IPS-20b (cell line): ENCODE results near the gene NEDD4.
"Not testable (repeated sequence)": the region's sequence is repeated elsewhere in the genome, so short reads cannot be mapped to it uniquely, and the experiment has no call there.

Experiments used
- H3K27ac ChIP-seq: one replicate; pipeline ENCODE4 v1.5.1; 2013; ENCODE audit warnings: low read length
- H3K27me3 ChIP-seq: 2 replicates; pipeline ENCODE4 v1.6.1; 2013; ENCODE audit warnings: mild to moderate bottlenecking, low read length, inconsistent platforms; ENCODE audit not compliant: insufficient read depth
- H3K36me3 ChIP-seq: 2 replicates; pipeline ENCODE4 v1.6.1; 2013; ENCODE audit warnings: low read depth, mild to moderate bottlenecking, inconsistent platforms, low read length, moderate library complexity; ENCODE audit not compliant: insufficient read depth
- H3K4me1 ChIP-seq: 2 replicates; pipeline ENCODE4 v1.6.1; 2013; ENCODE audit warnings: mild to moderate bottlenecking, control low read depth, inconsistent platforms, low read length, moderate library complexity; ENCODE audit not compliant: insufficient read depth
- H3K4me3 ChIP-seq: 2 replicates; pipeline ENCODE4 v1.5.1; 2013; ENCODE audit warnings: mild to moderate bottlenecking, low read length, inconsistent platforms
- H3K9ac ChIP-seq: 2 replicates; pipeline ENCODE4 v1.6.1; 2013; ENCODE audit warnings: low read depth, mild to moderate bottlenecking, inconsistent platforms, low read length, moderate library complexity
- H3K9me3 ChIP-seq: 2 replicates; pipeline ENCODE4 v1.6.1; 2013; ENCODE audit warnings: mild to moderate bottlenecking, low read depth, low read length, inconsistent platforms; ENCODE audit not compliant: insufficient read depth

The NEDD4 gene

DNA sequence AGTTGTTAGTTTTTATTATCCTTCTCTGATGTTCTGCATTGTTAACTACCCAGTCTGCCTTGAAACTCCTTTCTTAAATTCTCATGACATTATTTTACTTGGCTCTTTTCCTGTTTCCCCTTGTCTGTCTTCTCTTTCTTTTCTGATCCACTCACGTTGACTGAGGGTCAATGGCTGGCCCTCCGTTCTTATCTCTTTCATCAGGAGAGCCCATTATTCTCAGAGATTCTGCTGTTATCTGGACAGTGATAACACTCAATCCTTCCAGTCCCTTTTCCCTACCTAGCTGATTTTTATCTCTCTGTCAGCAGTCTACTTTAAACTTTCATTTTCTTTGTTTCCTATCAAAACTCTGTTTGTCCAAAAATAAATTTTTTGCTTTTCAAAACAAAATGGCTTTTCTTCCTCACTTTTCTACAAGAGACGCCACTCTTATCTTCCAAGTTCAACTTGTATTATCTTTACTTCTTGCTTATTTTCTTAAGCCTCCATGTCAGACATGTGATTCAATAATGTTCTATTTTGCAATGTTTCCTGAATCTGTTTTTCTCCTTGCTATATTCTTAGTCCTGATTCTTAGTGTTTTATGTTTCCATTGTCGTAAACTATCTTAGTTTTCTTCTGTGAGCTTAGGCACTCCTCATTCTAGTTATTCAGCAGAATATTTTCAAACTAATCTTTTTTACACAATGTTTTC, 120.2 kb downstream of the NEDD4 start:
- no peaks in the 10 kb centered on the region for H3K4me1 ChIP-seq
- H3K9ac ChIP-seq = no peak overlapping the region
- H3K27ac ChIP-seq = no peak overlapping the region

DNA sequence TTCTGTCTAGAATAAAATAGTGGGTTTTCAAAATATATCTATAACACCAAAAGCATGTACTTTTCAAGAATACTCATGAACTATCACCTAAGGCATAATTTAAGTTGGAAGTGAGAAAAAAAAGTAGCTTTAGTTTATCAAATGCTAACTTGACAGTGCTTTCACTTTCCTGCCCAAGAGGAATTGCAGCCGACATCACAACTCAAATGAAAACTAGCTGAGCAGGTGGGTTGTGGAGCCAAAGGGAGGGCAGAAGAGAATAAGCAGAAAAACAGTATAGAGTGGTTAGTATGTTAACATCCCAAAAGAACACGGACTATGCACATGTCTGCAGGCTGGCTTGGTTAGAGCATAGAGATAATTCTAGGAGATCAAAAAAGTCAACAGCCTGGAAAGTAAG, 120.9 kb downstream of the NEDD4 start:
- Histone ChIP-seq H3K4me1 (no peaks in the 10 kb centered on the region), H3K27ac (no peak overlapping the region), H3K27me3 (no peaks in the 10 kb centered on the region)

More for the DNA sequence above, 120.2 kb downstream of the NEDD4 start:
- Histone ChIP-seq H3K36me3 (no peaks in the 10 kb centered on the region), H3K4me3 (no peak overlapping the region), H3K9me3 (no peaks in the 10 kb centered on the region), H3K27me3 (no peaks in the 10 kb centered on the region)

DNA sequence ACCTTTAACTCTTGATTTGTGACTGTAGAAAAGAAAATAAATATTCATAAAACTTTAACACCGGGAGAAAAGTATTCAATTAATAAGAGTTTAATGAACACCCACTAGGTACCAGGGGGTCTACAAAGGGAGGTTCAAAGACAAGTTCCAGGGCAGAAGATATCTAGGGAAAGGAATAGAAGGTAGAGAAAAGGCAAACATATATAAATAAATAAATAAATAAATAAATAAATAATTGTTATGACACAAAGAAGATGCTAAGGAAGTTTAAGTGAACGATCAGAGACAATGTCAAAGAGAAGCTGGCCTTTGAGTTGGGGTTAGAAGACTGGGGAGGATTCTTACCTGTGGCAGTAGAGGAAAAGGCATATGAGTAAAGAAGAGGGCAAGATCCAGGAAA, 123.8 kb downstream of the NEDD4 start:
- no peaks in the 10 kb centered on the region for H3K9me3 ChIP-seq
- H3K36me3 ChIP-seq = no peaks in the 10 kb centered on the region
- H3K27ac ChIP-seq = no peak overlapping the region
- H3K4me1 ChIP-seq = no peaks in the 10 kb centered on the region
- no peak overlapping the region for H3K4me3 ChIP-seq
- no peaks in the 10 kb centered on the region for H3K27me3 ChIP-seq
- no peak overlapping the region for H3K9ac ChIP-seq

More for the DNA sequence above, 120.9 kb downstream of the NEDD4 start:
- Histone ChIP-seq H3K4me3 (no peak overlapping the region), H3K9me3 (no peaks in the 10 kb centered on the region), H3K36me3 (no peaks in the 10 kb centered on the region), H3K9ac (no peak overlapping the region)

DNA sequence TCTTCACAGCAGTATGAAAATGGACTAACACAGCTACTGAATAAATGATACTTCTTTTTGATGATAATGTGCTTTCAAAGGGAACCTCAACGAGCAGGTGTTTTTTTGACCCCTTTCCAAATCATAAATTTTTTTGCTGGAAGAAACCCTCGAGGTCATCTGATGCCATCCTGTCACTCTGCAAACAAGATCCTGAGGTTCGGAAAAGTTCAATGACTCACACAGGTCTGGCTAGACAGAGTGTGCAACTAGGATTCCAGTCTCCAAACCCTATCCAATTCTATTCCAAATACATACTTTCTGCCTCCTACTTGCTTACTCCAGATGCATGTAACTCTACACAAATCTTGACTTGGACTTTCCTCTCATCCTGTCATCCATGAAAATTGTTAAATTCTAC, 124.7 kb downstream of the NEDD4 start:
- Histone ChIP-seq H3K4me3 (no peak overlapping the region), H3K4me1 (no peaks in the 10 kb centered on the region), H3K27ac (no peak overlapping the region)

DNA sequence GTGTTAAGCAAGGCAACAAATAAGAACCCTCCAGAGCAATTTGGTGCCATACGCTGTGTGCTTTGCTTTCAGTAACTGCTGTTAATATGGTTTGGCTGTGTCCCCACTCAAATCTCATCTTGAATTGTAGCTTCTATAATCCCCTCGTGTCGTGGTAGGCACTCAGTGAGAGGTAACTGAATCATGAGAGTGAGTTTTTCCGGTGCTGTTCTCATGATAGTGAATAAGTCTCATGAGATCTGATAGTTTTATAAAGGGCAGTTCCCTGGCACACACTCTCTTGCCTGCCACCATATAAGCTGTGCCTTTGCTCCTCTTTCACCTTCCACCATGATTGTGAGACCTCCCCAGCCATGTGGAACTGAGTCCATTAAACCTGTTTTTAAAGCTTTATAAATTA, 125.1 kb downstream of the NEDD4 start:
- not testable (repeated sequence) for H3K36me3 ChIP-seq, H3K27me3 ChIP-seq, H3K4me3 ChIP-seq

More for the DNA sequence above, 124.7 kb downstream of the NEDD4 start:
- no peaks in the 10 kb centered on the region for H3K27me3 ChIP-seq
- no peak overlapping the region for H3K9ac ChIP-seq
- H3K36me3 ChIP-seq = no peaks in the 10 kb centered on the region
- H3K9me3 ChIP-seq = no peaks in the 10 kb centered on the region

DNA sequence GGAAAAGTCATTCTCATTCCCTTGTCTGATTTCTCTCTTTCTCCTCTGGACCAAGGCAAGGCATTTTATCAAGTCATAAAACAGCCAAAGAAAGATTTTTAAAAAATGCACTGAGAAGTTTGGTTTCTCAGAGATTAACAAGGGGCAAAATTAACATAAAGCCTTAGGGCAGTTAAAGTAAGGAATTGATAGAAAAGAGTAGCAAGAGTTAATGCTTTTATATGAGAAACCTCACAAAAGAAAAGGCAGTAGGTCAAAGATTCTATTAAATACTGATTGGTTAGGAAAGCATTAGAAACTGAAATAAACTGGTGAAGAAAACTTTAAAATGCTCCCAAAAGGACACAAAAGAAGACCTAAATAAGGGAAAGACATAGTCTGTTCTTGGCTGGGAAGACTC, 129.5 kb downstream of the NEDD4 start:
- Histone ChIP-seq H3K9ac (no peak overlapping the region), H3K4me1 (no peaks in the 10 kb centered on the region), H3K9me3 (no peaks in the 10 kb centered on the region), H3K4me3 (no peak overlapping the region), H3K27me3 (no peaks in the 10 kb centered on the region), H3K36me3 (no peaks in the 10 kb centered on the region), H3K27ac (no peak overlapping the region)

More for the DNA sequence above, 125.1 kb downstream of the NEDD4 start:
- H3K9me3 ChIP-seq, H3K9ac ChIP-seq, H3K4me1 ChIP-seq, H3K27ac ChIP-seq: not testable (repeated sequence)

DNA sequence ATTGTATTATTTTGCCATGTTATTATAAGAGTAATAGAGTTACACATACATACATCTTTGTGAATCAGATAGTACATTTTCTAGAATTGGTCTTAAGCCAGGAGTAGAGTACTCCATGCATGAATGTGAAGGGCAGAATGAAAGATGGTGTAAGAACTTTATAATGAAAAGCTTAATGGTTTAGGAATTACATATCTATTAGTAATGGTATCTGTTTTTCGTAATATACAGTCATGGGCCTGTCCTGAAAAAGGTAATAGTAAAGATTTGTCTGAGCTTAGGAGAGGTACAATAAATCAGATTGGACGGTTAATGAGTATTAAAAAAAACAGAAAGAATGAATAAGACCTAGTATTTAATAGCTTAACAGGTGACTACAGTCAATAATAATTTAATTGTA, 132.3 kb downstream of the NEDD4 start:
- Histone ChIP-seq H3K27me3 (no peaks in the 10 kb centered on the region), H3K9me3 (no peaks in the 10 kb centered on the region), H3K36me3 (no peaks in the 10 kb centered on the region), H3K27ac (no peak overlapping the region), H3K9ac (no peak overlapping the region), H3K4me1 (no peaks in the 10 kb centered on the region), H3K4me3 (no peak overlapping the region)

DNA sequence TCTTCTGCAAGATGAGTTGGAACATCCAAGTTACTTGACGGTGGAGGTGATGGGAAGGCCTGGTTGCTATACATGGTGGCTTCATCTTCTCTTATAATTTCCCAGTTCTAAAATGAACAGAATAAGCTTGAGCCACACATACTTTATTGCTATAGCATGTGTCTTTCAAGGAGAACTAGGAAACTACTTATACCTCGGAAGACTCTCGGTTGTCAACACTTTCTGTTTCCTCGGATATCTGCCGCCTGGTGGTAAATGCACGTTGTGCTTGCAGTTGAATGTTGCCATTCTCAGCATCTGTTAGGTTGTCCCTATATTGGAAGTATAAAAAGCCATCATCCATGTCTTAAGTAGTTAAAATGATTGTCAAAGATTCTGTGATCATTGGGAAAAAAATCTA, 132.9 kb downstream of the NEDD4 start:
- no peaks in the 10 kb centered on the region for H3K27me3 ChIP-seq
- no peaks in the 10 kb centered on the region for H3K9me3 ChIP-seq
- no peak overlapping the region for H3K9ac ChIP-seq
- no peak overlapping the region for H3K4me3 ChIP-seq
- H3K36me3 ChIP-seq = no peaks in the 10 kb centered on the region
- no peak overlapping the region for H3K27ac ChIP-seq
- H3K4me1 ChIP-seq = no peaks in the 10 kb centered on the region

DNA sequence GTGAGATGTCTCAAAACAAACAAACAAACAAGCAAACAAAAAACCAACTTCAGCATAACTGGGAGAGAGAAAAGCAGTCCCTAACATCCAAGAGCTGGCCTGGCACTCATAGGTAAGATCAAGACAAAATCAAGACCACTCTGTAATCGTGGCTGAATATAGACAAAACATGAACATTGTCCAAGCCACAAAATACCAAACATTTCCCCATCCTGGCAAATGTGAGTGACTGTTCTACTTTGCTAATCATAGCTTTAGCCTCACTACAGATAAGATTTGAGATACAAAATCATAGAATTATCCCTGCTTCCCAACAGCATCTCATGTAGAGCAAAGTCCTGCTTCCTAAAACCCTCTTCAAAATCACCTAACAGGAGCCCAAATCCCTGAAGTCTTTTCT, 133.7 kb downstream of the NEDD4 start:
- Histone ChIP-seq H3K36me3 (no peaks in the 10 kb centered on the region), H3K4me1 (no peaks in the 10 kb centered on the region), H3K4me3 (no peak overlapping the region), H3K27me3 (no peaks in the 10 kb centered on the region), H3K9ac (no peak overlapping the region), H3K9me3 (no peaks in the 10 kb centered on the region), H3K27ac (no peak overlapping the region)

DNA sequence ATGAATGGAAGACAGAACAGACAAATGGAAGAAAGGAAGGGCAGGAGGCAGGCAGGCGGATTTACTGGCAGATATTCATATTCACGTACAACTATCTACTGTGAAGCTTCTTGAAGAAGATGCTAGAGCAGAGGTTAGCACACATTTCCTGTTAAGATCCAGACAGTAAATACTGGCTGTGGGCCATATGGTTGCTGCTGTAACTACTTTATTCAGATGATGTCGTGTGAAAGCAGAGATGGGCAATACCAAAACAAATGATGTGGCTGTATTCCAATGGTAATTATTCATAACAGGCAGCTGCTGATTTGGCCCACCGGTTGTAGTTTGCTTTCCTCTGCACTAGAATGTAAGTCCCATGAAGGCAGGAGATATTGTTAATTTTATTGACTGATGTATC, 134.8 kb downstream of the NEDD4 start:
- Histone ChIP-seq H3K9ac (no peak overlapping the region), H3K9me3 (no peaks in the 10 kb centered on the region), H3K27me3 (no peaks in the 10 kb centered on the region), H3K36me3 (no peaks in the 10 kb centered on the region), H3K4me1 (no peaks in the 10 kb centered on the region), H3K4me3 (no peak overlapping the region), H3K27ac (no peak overlapping the region)

DNA sequence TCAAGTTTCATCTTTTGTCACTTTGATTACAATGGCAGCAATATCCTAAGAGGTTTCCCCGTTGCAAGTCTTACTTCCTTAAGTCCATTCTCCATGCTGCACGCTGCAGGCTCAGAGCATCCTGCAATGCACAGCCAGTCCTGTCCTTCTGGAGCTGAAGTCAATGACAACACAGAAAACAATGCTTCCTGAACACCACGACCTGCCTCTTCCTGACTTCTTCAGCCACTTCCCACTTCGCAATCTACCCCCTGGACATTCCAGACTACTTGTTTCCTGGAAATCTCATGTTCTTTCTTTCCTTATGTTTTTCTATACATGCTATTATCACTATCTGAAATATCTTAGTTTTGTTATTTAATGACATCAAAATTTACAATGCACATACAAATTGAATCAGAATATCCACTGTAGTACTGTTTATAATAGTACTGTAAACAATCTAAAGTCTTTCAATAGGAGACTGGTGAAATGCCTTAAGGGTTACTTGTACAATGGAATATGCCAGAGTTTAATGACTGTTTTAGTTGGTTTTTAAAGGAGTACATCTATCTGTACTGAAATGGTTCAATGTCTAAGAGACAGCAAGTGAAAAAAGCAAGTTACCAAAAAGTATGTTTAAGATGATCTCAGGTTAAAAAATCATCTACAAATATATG, 136.8 kb downstream of the NEDD4 start:
- Histone ChIP-seq H3K4me3 (no peak overlapping the region), H3K9me3 (no peaks in the 10 kb centered on the region), H3K9ac (no peak overlapping the region), H3K4me1 (no peaks in the 10 kb centered on the region), H3K27me3 (no peaks in the 10 kb centered on the region), H3K36me3 (no peaks in the 10 kb centered on the region), H3K27ac (no peak overlapping the region)

DNA sequence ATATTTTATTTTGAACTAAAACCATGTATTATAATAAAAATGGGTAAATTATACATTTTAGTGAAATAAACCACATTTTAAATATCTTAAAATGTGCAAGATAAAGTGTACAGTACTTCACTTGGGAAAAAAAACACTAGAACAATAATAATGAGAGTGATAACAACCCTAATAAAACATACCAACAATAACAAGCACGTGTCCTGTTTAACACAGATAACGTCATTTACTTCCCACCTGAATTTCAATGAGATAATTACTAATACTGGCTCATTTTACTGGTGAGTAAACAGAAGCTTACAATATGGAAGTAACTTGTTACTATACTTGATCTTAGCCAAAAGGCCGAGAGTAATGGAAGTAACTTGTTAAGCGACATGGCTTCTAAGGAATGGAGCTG, 140.3 kb downstream of the NEDD4 start:
- H3K36me3 ChIP-seq = no peaks in the 10 kb centered on the region
- no peaks in the 10 kb centered on the region for H3K4me1 ChIP-seq
- H3K27ac ChIP-seq = no peak overlapping the region
- H3K27me3 ChIP-seq = no peaks in the 10 kb centered on the region
- no peak overlapping the region for H3K4me3 ChIP-seq
- H3K9ac ChIP-seq = no peak overlapping the region
- no peaks in the 10 kb centered on the region for H3K9me3 ChIP-seq
